Panc1 (cell line): ENCODE measurements around the gene CXCL17.

Experiments
- CTCF ChIP-seq: fragments of 450-650 bp; IDR thresholded peaks from 2 replicates; pipeline ENCODE4 v1.5.1; 2017; ENCODE audit warnings: mild to moderate bottlenecking
- POLR2AphosphoS5 ChIP-seq: IDR thresholded peaks from 2 replicates; pipeline ENCODE4 v1.6.1; 2012; ENCODE audit warnings: mild to moderate bottlenecking, low read depth, low read length, moderate library complexity
- REST ChIP-seq, 2 experiments: IDR thresholded peaks; 2 replicates each; pipeline ENCODE4 v1.6.1; 2011 to 2012; ENCODE audit warnings: low read depth in 2 of 2, control low read depth in 1 of 2, low read length in 1 of 2, mild to moderate bottlenecking in 1 of 2, moderate library complexity in 1 of 2; ENCODE audit not compliant: insufficient read depth in 1 of 2
- SIN3A ChIP-seq: IDR thresholded peaks from 2 replicates; pipeline ENCODE4 v1.6.1; 2012; ENCODE audit warnings: low read depth, mild to moderate bottlenecking, low read length, moderate library complexity, borderline replicate concordance; ENCODE audit not compliant: insufficient read depth

- TF ChIP-seq CTCF (no peak; the same call in 1 of the 2 replicates), SIN3A (no peak), REST (IDR thresholded peaks at IDR 0.05; ENCODE audit: insufficient read depth in 1 of 2, low read depth in 2 of 2, low read length in 1 of 2) (no peak), POLR2AphosphoS5 (no peak)
Measured at GRCh38 chr19:42424712-42425131, 18.0 kb downstream of the CXCL17 start.
